Right forelimb (tissue), 1 donor: ENCODE results near the gene MAGOH.
A peak's percentile ranks its signal among the peaks of the same experiment; 100 is the strongest.
"Not testable (repeated sequence)": the region's sequence is repeated elsewhere in the genome, so short reads cannot be mapped to it uniquely, and the experiment has no call there.

Experiments
- DNase-seq: peaks from one replicate; pipeline ENCODE4 v3.0.0-alpha.2; 2018

MAGOH gene

GRCh38 chr1:53238197-53239155 lies at the start of gene MAGOH:
TSS of gene MAGOH (minus strand) at chr1:53238518. CDS start at chr1:53238448, 70 bp downstream.
- peak; percentile 98 for DNase-seq

- DNase-seq: no peak
Observed at GRCh38 chr1:53286955-53287354, 48.6 kb upstream of the MAGOH start.

GRCh38 chr1:53285969-53286760 lies 47.8 kb upstream of the MAGOH start:
- DNase-seq: no peak

GRCh38 chr1:53285546-53285945 lies 47.2 kb upstream of the MAGOH start:
- DNase-seq: no peak

GRCh38 chr1:53284224-53285020 lies 46.1 kb upstream of the MAGOH start:
- DNase-seq: no peak

- DNase-seq: not testable (repeated sequence)
Observed at GRCh38 chr1:53283156-53283555, 44.8 kb upstream of the MAGOH start.

GRCh38 chr1:53281133-53281532 lies 42.8 kb upstream of the MAGOH start:
- no peak for DNase-seq

GRCh38 chr1:53280496-53280895 lies 42.2 kb upstream of the MAGOH start:
- DNase-seq: no peak

- DNase-seq: no peak
Observed at GRCh38 chr1:53279296-53280200, 41.2 kb upstream of the MAGOH start.

GRCh38 chr1:53278298-53278725 lies 40.0 kb upstream of the MAGOH start:
- peak; percentile 79 for DNase-seq

- no peak for DNase-seq
Observed at GRCh38 chr1:53277326-53277725, 39.0 kb upstream of the MAGOH start.

GRCh38 chr1:53276902-53277281 lies 38.6 kb upstream of the MAGOH start:
- no peak for DNase-seq

GRCh38 chr1:53276153-53276901 lies 38.0 kb upstream of the MAGOH start:
- DNase-seq: no peak

- no peak for DNase-seq
Observed at GRCh38 chr1:53275566-53275965, 37.2 kb upstream of the MAGOH start.

- no peak for DNase-seq
Observed at GRCh38 chr1:53274541-53275185, 36.3 kb upstream of the MAGOH start.

GRCh38 chr1:53274026-53274425 lies 35.7 kb upstream of the MAGOH start:
- no peak for DNase-seq

- no peak for DNase-seq
Observed at GRCh38 chr1:53273526-53273925, 35.2 kb upstream of the MAGOH start.

- no peak for DNase-seq
Observed at GRCh38 chr1:53272349-53272748, 34.0 kb upstream of the MAGOH start.

- peak; percentile 1 for DNase-seq
Observed at GRCh38 chr1:53271446-53272090, 33.2 kb upstream of the MAGOH start.

- peak; percentile 5 for DNase-seq
Observed at GRCh38 chr1:53270873-53271272, 32.6 kb upstream of the MAGOH start.
